Stimulated activated CD8-positive, alpha-beta memory T cell treated with anti-CD3 and anti-CD28 coated beads, Interleukin-7, amount 100 ng/mL, for 4 hours (primary cell): ENCODE data around the gene PPP2R3A.

Experiments used
- DNase-seq, 2 donors: peaks; one replicate each; pipeline ENCODE4 v3.0.0-alpha.2; 2020; ENCODE audit warnings: low read depth in 2 of 2

PPP2R3A gene

DNA sequence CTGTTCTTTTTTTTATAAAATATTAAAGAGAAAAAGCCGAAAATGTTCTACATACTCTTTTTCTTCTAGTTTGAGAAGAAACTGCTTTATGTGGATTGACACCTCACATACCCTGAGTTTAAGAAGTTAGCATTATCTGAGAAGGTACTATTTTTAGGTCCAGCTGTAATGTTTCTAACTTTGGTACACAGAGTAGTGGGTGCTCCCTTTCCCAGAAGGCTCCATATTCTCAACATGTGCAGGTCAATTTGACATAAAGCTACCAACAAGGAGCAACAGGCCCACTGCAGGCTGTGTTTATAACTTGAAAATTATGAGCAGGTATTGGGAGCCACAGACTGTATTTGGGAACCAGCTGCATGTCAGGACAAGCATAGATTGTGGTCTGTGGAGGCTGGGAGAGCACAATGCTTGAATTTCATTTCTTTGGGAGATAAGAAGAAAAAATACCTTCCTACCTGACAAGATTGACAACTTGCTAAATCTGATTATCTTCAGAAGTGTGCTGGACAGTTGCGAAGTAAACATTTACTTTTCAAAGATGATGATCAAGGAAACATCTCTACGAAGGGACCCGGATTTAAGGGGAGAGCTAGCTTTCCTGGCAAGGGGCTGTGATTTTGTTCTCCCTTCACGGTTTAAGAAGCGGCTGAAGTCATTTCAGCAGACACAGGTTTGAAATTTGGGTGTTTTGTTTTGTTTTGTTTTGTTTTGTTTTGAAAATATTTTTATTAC, 57.2 kb downstream of the PPP2R3A start:
- DNase-seq: no peak

DNA sequence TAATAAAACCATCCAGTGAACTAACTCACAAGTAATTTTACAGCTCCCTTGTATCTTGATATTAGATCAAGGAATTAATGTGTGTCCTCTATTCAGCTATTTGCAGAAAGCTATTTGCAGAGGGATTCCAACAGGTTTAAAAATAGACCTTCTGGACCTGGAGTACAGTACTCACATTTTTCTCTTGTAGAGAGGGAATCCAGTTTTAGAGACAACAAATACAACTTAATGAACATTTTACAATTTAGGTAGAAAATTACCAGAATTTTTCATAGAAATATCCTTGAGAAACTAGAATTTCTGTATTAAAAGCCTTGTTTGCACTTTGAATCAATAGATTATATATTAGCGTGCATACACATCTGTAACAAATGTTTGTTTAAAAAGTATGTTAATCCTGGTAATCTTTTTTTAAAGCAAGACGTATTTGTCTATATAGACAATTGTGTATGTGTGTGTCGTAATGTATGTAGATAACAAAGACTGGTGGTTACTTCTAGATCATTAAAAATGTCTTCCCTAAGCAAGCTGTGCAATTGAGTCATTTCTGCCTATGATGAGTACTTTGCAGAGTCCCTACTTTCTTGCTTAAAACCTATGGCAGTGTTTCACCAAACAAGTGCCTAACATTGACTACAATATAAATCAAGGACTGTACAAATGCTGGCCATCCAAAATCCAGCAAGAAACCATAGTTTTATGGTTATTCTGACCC, 57.9 kb downstream of the PPP2R3A start:
- DNase-seq: no peak

- no peak for DNase-seq
Observed at GRCh38 chr3:136036306-136036705, 70.8 kb downstream of the PPP2R3A start.

DNA sequence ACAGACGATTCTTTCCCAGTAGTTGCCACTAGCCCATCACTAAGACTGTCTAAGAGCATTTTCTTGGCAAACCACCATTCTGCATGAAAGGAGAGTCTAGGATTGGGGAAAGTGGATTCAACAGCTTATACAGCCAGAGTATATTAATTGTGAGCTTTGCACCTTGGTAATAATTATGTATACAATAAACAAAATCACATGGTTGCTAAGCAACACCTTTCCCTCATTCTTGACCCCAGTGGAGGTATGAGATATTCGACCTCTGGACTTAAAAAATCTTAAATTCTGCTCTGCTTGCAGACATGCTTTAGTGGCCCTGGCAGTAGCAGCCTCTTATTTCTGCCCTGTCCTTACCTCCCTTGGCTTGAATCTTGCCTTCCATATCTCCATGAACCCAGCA, 73.1 kb downstream of the PPP2R3A start:
- no peak for DNase-seq

GRCh38 chr3:136042608-136043221, 77.2 kb downstream of the PPP2R3A start:
- DNase-seq: no peak

DNA sequence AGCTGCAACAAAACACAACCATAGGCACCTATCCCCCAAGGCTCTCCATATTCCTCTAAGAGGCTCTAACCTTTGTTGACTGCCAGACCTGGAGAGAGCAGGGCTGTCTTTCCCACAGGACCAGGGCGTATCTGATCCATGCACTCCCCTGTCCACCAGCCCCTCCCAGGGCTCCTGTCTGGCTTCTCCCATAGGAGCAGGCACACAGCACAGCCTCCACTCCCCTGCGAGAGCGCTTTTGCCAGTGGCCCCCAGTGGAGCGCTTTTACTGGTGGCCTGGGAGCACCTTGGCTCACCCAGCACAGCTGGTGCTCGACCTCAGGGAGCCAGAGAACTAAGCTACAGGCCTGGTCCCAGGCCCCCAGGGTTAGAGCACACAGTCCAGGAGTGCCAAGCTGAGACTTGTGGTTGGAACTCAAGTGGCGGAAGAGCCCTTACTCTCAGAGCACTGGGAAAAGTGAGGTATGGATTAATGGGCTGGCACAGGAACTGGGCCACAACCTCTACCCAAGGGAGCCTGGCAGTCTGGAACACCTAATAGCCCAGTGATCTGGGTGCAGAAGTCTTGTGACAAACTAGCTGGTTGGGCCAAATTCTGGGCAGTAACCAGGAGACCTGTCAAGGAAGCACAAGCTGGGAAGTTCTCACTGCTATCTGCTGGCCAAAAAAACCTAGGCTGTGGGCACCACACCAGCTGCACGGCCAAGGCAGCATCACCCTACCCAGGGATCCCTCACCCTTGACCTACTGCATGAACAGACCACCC, 79.6 kb downstream of the PPP2R3A start:
- no peak for DNase-seq

DNA sequence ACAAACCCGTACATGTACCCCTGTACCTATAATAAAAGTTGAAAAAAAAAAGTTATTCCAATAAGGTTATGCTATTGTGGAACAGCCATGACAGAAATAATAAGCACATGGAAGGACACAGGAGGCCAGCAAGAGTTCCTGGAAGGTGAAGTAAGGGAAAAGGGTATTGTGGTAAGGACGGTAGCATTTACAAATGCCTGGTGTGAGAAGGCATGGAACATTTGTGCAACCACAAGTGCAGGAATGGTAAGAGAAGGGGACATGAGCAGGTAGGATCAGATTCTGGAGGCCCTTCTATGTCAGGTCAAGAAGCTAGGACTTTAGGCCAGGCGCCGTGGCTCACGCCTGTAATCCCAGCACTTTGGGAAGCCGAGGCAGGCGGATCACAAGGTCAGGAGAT, 82.5 kb downstream of the PPP2R3A start:
- DNase-seq: no peak

GRCh38 chr3:136050250-136050649, 84.7 kb downstream of the PPP2R3A start:
- no peak for DNase-seq

DNA sequence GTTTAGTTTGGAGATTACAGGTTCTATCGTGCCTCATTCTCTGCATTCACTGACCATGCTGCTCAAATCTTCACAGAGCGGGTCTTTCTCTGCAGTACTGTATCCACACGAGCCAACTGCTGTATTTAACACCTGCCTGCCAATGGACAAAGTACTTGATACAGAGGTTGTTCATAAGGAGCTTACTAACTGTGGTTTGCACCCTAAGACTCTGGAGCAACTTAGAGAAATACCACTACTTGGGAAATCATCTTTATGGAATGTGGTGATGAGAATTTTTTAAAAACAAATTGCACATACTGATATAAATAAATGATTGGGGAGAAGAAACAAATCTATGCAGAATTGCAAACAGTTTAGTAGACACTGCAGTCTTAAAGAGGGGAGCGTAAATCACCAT, 90.0 kb downstream of the PPP2R3A start:
- no peak for DNase-seq

DNA sequence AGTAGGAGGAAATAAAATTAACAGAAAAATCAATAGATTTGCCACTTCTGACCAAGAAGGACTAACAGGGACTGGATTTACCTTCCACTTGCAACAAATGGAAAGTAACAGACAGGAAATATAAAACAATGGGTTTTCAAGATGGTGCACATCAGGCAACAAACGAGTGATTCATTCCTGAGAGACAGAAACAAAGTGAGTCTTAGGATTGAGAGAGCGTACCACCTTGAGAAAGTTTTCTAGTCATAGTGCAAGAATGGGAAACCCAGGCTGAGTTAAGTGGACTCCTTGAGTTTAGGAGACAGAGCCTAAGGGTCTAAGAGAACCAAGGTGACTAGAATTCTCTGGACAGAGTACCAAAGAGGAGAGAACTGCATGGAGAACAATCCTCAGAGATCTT, 101.7 kb downstream of the PPP2R3A start:
- DNase-seq: no peak

DNA sequence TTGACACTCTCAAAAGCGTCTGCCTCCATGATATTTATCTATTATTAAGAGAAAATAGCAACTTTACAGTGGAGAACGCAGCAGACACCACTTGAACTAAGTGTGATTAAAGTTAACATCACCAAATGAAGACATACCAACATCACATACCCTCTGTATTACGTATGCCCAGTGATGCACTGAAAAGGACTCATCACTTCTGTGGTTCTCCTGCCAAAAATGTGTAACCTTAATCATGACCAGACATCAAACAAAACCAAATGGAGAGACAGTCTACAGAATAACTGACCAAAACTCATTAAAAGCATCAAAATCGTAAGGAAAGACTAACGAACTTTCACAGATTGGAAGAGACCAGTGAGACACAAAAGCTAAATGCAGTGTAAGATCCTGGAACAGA, 103.2 kb downstream of the PPP2R3A start:
- no peak for DNase-seq

GRCh38 chr3:136069933-136070332, 104.4 kb downstream of the PPP2R3A start:
- no peak for DNase-seq

- DNase-seq: no peak
Observed at GRCh38 chr3:136070334-136070733, 104.8 kb downstream of the PPP2R3A start.

- no peak for DNase-seq
Observed at GRCh38 chr3:136070953-136071949, 105.7 kb downstream of the PPP2R3A start.

DNA sequence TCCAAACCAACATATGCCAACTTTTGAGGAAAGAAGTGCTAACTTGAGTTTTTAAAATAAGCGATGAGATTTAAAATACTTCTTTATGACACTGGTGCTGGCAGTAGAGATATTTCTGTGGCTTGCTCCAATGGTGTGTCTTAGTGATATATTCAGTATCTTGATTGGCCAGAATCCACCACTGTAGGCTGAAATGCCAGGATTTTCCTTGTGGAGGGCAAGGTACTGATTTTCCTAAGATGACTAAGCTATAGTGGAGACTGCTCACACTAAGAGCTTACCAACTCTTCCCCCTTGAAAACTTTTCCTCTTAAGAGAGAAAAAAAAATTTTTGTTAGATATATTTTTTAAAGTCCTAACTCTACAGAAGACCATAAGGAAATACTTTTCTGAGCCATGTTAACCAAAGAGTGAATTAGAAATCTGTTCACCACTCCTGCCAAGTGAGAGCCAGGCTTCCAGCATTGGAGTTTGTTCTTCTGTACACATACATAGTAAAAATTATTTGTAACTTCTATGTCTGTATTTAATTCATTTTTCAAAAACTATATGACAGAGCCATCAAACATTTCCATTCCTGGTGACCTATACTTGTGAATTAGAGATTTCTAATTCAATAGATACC, 109.1 kb downstream of the PPP2R3A start:
- DNase-seq: no peak

DNA sequence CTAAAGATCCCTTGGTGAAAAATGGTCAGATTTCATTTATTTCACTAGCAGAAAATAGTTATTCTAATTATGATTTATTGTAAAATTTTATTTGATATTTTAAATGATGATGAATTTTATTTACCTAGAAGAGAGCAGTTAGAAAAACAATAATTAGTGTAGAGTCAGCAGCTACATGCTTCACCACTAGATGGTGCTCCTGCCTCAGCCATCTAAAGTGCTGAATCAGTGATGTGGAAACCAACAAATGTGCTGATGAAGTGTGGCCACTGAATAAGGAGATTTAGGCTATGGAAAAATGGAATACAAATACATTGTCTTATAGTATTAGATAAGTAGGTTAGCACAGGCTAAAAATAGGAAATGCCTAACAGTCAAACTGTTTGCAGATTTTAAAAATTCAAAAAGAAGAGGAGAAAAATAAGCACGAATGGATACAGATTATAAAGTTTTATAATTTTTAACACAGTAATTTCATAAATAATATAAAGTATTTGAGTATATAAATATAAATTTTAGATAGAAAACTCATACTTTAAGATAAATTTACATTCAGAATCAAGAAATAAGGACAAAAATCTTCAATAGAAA, 109.8 kb downstream of the PPP2R3A start:
- peak; percentile 40 to 56 for DNase-seq

DNA sequence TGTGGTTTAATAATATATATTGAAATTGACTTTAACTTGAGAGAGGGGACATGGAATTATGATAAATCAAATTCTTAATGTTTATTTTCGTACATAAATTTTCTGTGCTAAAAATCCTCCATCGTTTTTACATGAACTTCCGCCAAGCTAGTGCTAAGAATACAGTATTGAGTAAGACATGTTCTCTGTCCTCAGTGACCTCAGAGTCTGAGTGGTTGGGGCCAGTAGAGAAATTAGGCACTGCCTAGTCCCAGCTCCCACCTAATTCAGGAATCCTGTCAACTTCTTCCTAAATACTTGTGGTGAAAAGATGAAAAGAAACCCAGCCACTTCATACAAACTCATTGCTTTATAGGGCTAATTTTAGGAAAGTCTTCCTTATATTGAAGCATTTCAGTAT, 110.3 kb downstream of the PPP2R3A start:
- DNase-seq: no peak

DNA sequence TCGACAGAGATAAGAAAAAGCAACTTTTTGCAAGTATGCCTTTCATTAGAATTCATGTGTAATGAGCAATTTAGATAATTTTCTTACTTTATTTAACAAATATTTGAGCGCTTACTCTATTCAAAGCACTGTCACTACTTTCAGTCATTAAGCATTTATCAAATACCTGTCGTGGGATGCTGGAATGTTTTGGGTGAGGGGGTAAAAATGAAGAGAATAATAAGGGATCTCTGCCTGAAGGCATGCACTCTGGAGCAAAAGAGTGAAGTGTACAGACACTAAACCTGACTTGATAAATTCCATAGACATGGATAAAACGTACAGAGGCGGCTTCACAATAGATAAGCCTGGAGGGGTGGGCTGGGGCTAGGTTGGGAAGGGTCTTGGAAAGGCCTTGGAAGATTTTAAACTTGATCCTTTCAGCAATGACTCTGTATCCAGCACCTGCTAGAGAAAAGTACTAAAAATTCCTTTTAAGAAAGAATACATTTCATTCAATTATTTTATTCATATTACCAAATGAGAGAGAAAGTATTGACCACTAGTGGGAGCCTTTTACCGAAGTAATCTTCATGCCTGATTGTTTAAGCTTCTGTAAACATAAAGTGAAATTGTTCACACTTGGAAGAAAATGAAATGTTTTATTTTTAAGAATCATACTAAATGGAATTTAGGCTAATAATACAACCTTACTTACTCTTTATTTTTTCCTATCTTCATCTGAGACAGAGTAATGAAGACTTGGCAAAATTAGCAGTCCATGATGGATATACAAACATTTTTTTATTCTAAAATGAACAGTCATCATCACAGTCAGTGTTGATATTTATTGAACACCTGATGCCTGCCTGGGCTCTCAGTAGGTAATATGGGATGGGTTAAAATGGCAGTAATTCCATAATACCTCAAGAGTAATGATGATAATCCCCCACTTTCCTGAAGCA, 113.2 kb downstream of the PPP2R3A start:
- DNase-seq: no peak
